Nephron progenitor cell (in vitro differentiated cells): Measurements from ENCODE around the gene XRRA1.
"Not testable (repeated sequence)": the region's sequence is repeated elsewhere in the genome, so short reads cannot be mapped to it uniquely, and the experiment has no call there.

Experiments
- DNase-seq: peaks from one replicate; pipeline ENCODE4 v3.0.0; 2021
- H3K27ac Mint-ChIP-seq: 2 replicates; pipeline ENCODE4 v1.8.0; 2021; ENCODE audit warnings: mild to moderate bottlenecking, moderate library complexity, mixed read lengths
- H3K27me3 Mint-ChIP-seq: 2 replicates; pipeline ENCODE4 v1.8.0; 2021; ENCODE audit warnings: mild to moderate bottlenecking, low read depth, mixed read lengths; ENCODE audit not compliant: poor library complexity
- H3K36me3 Mint-ChIP-seq: 2 replicates; pipeline ENCODE4 v1.8.0; 2021; ENCODE audit warnings: low read depth, mixed read lengths
- H3K4me1 Mint-ChIP-seq: 2 replicates; pipeline ENCODE4 v1.8.0; 2021; ENCODE audit warnings: mixed read lengths
- H3K4me3 Mint-ChIP-seq: 2 replicates; pipeline ENCODE4 v1.8.0; 2021; ENCODE audit warnings: mild to moderate bottlenecking, moderate library complexity, mixed read lengths
- H3K9me3 Mint-ChIP-seq: 2 replicates; pipeline ENCODE4 v1.8.0; 2021; ENCODE audit warnings: mild to moderate bottlenecking, moderate library complexity, mixed read lengths
- TF ChIP-seq, protein P1 (sequence below): fragments of 200-600 bp; sonication (generic); IDR thresholded peaks from 2 replicates; pipeline ENCODE4 v1.5.0; 2021; ENCODE audit warnings: antibody characterized with exemption

The XRRA1 gene

DNA sequence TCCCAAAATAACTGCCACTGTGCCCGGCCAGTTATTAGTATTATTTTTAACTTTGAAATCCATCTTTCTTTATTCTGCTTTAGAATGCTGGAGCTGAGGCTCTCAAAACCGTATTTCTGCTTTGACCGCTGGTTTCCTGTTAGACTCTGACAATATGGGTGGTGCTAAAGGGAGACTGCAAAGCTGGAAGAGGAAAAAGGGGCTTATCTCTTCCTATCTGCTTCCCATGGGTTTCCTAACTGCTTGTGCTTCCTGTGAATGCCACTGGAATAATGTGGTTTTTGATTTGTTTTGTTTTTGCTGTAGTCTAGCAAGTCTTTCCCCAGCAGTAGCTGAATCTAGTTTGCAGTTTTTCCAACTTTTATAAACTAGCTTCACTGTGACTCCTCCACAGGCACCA is 43.6 kb downstream of the XRRA1 start:
- TF ChIP-seq, protein P1, sequence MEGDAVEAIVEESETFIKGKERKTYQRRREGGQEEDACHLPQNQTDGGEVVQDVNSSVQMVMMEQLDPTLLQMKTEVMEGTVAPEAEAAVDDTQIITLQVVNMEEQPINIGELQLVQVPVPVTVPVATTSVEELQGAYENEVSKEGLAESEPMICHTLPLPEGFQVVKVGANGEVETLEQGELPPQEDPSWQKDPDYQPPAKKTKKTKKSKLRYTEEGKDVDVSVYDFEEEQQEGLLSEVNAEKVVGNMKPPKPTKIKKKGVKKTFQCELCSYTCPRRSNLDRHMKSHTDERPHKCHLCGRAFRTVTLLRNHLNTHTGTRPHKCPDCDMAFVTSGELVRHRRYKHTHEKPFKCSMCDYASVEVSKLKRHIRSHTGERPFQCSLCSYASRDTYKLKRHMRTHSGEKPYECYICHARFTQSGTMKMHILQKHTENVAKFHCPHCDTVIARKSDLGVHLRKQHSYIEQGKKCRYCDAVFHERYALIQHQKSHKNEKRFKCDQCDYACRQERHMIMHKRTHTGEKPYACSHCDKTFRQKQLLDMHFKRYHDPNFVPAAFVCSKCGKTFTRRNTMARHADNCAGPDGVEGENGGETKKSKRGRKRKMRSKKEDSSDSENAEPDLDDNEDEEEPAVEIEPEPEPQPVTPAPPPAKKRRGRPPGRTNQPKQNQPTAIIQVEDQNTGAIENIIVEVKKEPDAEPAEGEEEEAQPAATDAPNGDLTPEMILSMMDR = no peak
- H3K4me3 Mint-ChIP-seq = no peak overlapping the region
- H3K36me3 Mint-ChIP-seq = peaks cover 39% of the 10 kb centered on the region
- H3K27me3 Mint-ChIP-seq = no peaks in the 10 kb centered on the region
- no peaks in the 10 kb centered on the region for H3K4me1 Mint-ChIP-seq
- H3K27ac Mint-ChIP-seq = no peak overlapping the region
- DNase-seq = no peak
- H3K9me3 Mint-ChIP-seq = peaks cover 28% of the 10 kb centered on the region

DNA sequence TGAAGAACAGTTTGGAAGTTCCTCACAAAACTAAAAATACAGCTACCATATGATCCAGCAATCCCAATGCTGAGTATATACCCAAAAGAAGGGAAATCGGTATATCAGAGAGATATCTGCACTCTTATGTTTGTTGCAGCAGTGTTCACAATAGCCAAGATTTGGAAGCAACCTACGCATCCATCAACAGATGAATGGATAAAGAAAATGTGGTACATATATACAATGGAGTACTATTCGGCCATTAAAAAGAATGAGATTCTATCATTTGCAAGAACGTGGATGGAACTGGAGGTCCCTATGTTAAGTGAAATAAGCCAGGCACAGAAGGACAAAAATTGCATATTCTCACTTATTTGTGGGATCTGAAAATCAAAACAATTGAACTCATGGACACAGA is 46.5 kb downstream of the XRRA1 start:
- H3K27me3 Mint-ChIP-seq = no peaks in the 10 kb centered on the region
- DNase-seq = no peak
- peaks cover 63% of the 10 kb centered on the region for H3K36me3 Mint-ChIP-seq
- TF ChIP-seq, protein P1 = no peak
- no peaks in the 10 kb centered on the region for H3K4me1 Mint-ChIP-seq
- H3K9me3 Mint-ChIP-seq = peaks cover 53% of the 10 kb centered on the region
- H3K27ac Mint-ChIP-seq = no peak overlapping the region
- no peak overlapping the region for H3K4me3 Mint-ChIP-seq

DNA sequence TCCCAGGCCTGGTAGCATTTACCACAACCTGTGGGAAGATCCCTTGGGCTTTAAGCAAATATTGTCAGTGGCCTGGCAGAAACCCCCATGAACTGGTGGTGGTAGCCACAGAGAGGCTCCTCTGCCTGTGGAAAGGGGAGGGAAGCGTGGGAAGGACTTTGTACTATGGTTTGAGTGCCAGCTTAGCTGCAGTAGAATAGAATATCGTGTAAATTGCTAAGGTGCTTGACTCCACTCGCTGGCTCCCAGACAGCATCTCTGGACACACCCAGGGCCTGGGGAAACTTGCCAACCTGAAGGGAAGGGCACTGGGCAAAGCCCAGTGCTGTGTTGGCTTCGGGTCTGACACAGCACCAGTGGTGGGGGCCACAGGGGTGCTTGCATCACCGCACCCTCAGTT is 52.6 kb downstream of the XRRA1 start:
- Mint-ChIP-seq H3K36me3 (peaks cover 77% of the 10 kb centered on the region), H3K27me3 (no peaks in the 10 kb centered on the region), H3K9me3 (peaks cover 70% of the 10 kb centered on the region)

DNA sequence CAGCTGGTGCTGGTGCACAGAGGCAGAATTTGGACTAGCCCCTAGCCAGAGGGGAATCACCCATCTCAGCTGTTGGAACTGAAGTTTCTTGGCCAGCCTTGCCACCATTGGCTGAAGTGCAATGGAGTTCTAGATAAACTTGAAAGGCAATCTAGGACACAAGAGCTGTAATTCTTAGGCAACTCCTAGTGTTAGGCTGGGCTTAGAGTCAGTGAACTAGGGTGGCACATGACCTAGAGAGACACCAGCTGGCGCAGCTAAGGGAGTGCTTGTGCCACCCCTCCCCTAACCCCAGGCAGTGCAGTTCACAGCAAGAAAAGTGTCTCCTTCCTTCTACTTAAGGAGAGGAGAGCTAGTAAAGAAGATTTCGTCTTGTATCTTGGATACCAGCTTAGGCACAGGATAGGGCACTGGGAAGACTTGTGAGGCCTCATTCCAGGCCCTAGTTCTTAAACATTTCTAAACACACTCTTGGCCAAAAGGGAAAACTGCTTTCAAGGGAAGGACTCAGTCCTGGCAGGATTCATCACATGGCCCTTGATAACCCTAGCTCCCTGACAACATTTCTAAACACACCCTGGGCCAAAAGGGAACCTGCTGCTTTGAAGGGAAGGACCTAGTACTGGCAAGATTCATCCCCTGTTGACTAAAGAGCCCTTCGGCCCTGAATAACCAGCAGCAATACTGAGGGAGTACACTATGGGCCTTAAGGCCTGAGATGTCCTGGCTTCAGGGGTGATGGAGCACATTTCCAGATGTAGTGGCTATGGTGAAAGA is 53.4 kb downstream of the XRRA1 start:
- TF ChIP-seq, protein P1 = no peak
- Mint-ChIP-seq H3K36me3 (peaks cover 76% of the 10 kb centered on the region), H3K9me3 (peaks cover 70% of the 10 kb centered on the region), H3K4me3 (no peak overlapping the region), H3K27ac (no peak overlapping the region), H3K4me1 (no peaks in the 10 kb centered on the region), H3K27me3 (no peaks in the 10 kb centered on the region)
- DNase-seq = no peak

More for the DNA sequence above, 52.6 kb downstream of the XRRA1 start:
- no peak for DNase-seq
- H3K4me3 Mint-ChIP-seq = no peak overlapping the region
- no peaks in the 10 kb centered on the region for H3K4me1 Mint-ChIP-seq
- H3K27ac Mint-ChIP-seq = no peak overlapping the region
- TF ChIP-seq, protein P1 = no peak

DNA sequence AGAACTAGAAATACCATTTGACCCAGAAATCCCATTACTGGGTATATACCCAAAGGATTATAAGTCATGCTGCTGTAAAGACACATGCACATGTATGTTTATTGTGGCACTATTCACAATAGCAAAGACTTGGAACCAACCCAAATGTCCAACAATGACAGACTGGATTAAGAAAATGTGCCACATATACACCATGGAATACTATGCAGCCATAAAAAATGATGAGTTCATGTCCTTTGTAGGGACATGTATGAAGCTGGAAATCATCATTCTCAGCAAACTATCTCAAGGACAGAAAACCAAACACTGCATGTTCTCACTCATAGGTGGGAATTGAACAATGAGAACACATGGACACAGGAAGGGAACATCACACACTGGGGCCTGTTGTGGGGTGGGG is 55.9 kb downstream of the XRRA1 start:
- H3K4me1 Mint-ChIP-seq, H3K27me3 Mint-ChIP-seq, H3K27ac Mint-ChIP-seq, DNase-seq, H3K4me3 Mint-ChIP-seq: not testable (repeated sequence)
- Mint-ChIP-seq H3K36me3 (peaks cover 81% of the 10 kb centered on the region), H3K9me3 (peaks cover 72% of the 10 kb centered on the region)

DNA sequence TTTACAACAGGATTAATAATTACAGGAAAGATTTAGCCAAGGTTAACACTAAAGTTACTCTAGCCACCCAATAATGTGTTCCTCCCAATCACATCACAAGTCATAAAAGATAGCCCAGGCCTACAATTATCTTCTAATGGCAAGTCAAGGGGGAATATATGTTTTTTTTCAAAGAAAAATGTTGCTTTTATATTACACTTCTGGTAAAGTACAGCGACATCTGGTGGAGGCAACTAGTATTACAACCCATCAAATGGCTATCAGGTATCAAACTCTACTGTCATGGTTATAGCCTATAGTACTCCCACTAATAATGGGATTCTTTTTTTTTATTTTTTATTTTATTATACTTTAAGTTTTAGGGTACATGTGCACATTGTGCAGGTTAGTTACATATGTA is 71.8 kb downstream of the XRRA1 start:
- TF ChIP-seq, protein P1 = peak; percentile 43
- no peak for DNase-seq
- Mint-ChIP-seq H3K27ac (no peak overlapping the region), H3K27me3 (no peaks in the 10 kb centered on the region), H3K36me3 (peaks cover 51% of the 10 kb centered on the region), H3K4me1 (no peaks in the 10 kb centered on the region), H3K9me3 (peaks cover 46% of the 10 kb centered on the region), H3K4me3 (no peak overlapping the region)
